IMR-90 (cell line): ENCODE results near the gene ABCF3. TPM values are rescaled to one million over a fixed set of nuclear protein-coding genes. Genes with fewer than 3 reads are reported as not detected.

Source experiments
- ATAC-seq: fragments of 200-7000 bp; cut with Tn5 transposase; 2 replicates; pipeline ENCODE4 v1.9.1; 2020; ENCODE audit warnings: low read depth, mild to moderate bottlenecking, moderate library complexity
- BruUV-seq: library from RNA; stranded (reverse); fragments of 400-500 nt; replicated peaks from 2 replicates; lab custom pipeline; 2021; lab: Mats Ljungman, UMichigan
- CTCF ChIA-PET: fragments of 300-600 bp; formaldehyde crosslinking; extraction: SDS; loops from one replicate; lab custom pipeline; 2021; ENCODE audit warnings: antibody characterized with exemption; lab: Yijun Ruan, JAX
- POLR2A ChIA-PET: fragments of 300-600 bp; sonication (Branson Sonifier 250); formaldehyde crosslinking; loops from one replicate; lab custom pipeline; 2022; ENCODE audit warnings: antibody characterized with exemption; ENCODE audit not compliant: unreplicated experiment; lab: Charles Lee
- DNase-seq: peaks from one replicate; pipeline ENCODE4 v3.0.0; 2013
- H2AFZ ChIP-seq: replicated peaks from 2 replicates; pipeline ENCODE3; 2013; ENCODE audit warnings: low read length, mild to moderate bottlenecking; ENCODE audit not compliant: poor library complexity
- H2AK5ac ChIP-seq: 2 replicates; pipeline ENCODE4 v1.6.1; 2013; ENCODE audit warnings: low read depth, low read length, inconsistent platforms
- H2AK9ac ChIP-seq: replicated peaks from 2 replicates; pipeline ENCODE3; 2013; ENCODE audit warnings: mild to moderate bottlenecking, low read depth, low read length, moderate library complexity; ENCODE audit not compliant: poor library complexity
- H2BK120ac ChIP-seq: 2 replicates; pipeline ENCODE4 v1.6.1; 2013; ENCODE audit warnings: low read depth, low read length, inconsistent platforms
- H2BK15ac ChIP-seq: 3 replicates; pipeline ENCODE4 v1.6.1; 2013; ENCODE audit warnings: low read depth, low read length, inconsistent platforms
- H2BK20ac ChIP-seq: 2 replicates; pipeline ENCODE4 v1.6.1; 2013; ENCODE audit warnings: low read depth, mild to moderate bottlenecking, inconsistent platforms, low read length, moderate library complexity
- H2BK5ac ChIP-seq: 2 replicates; pipeline ENCODE4 v1.6.1; 2013; ENCODE audit warnings: mild to moderate bottlenecking, low read depth, low read length, inconsistent platforms; ENCODE audit not compliant: poor library complexity, severe bottlenecking
- H3K14ac ChIP-seq: replicated peaks from 2 replicates; pipeline ENCODE4 v1.6.1; 2013; ENCODE audit warnings: low read depth, low read length, inconsistent platforms
- H3K18ac ChIP-seq: 2 replicates; pipeline ENCODE4 v1.6.1; 2013; ENCODE audit warnings: low read depth, low read length, control low read depth
- H3K23ac ChIP-seq: 2 replicates; pipeline ENCODE4 v1.6.1; 2013; ENCODE audit warnings: low read depth, low read length, inconsistent platforms
- H3K27ac ChIP-seq: 2 replicates; pipeline ENCODE4 v1.5.1; 2013; ENCODE audit warnings: mild to moderate bottlenecking, control low read depth, low read length; ENCODE audit not compliant: insufficient read depth
- H3K27me3 ChIP-seq: 2 replicates; pipeline ENCODE4 v1.6.1; 2013; ENCODE audit warnings: low read length; ENCODE audit not compliant: control insufficient read depth, insufficient read depth
- H3K36me3 ChIP-seq: 2 replicates; pipeline ENCODE4 v1.6.1; 2013; ENCODE audit warnings: low read length, mixed read lengths; ENCODE audit not compliant: control insufficient read depth, insufficient read depth
- H3K4ac ChIP-seq: 2 replicates; pipeline ENCODE4 v1.6.1; 2013; ENCODE audit warnings: low read depth, low read length, inconsistent platforms
- H3K4me1 ChIP-seq: 2 replicates; pipeline ENCODE4 v1.6.1; 2013; ENCODE audit warnings: low read length, mixed read lengths; ENCODE audit not compliant: control insufficient read depth, insufficient read depth
- H3K4me2 ChIP-seq: 2 replicates; pipeline ENCODE4 v1.6.1; 2013; ENCODE audit warnings: low read depth, mild to moderate bottlenecking, control low read depth, low read length, moderate library complexity
- H3K4me3 ChIP-seq: 2 replicates; pipeline ENCODE4 v1.5.1; 2013; ENCODE audit warnings: low read depth, mild to moderate bottlenecking, control low read depth, low read length, moderate library complexity; ENCODE audit not compliant: insufficient read depth
- H3K56ac ChIP-seq: 2 replicates; pipeline ENCODE4 v1.6.1; 2013; ENCODE audit warnings: low read length, inconsistent platforms; ENCODE audit not compliant: insufficient read depth; ENCODE audit errors: extremely low read depth
- H3K79me1 ChIP-seq, 2 experiments: 2 replicates each; pipeline ENCODE4 v1.6.1; 2013; ENCODE audit warnings: low read length in 2 of 2, inconsistent platforms in 1 of 2, low read depth in 1 of 2
- H3K9ac ChIP-seq: 2 replicates; pipeline ENCODE4 v1.6.1; 2013; ENCODE audit warnings: low read depth, low read length, control low read depth
- H3K9me1 ChIP-seq: 2 replicates; pipeline ENCODE4 v1.6.1; 2013; ENCODE audit warnings: low read length, inconsistent platforms; ENCODE audit not compliant: insufficient read depth
- H3K9me3 ChIP-seq: 2 replicates; pipeline ENCODE4 v1.6.1; 2013; ENCODE audit warnings: low read length; ENCODE audit not compliant: control insufficient read depth, insufficient read depth
- H4K20me1 ChIP-seq: 2 replicates; pipeline ENCODE4 v1.6.1; 2013; ENCODE audit warnings: low read length, inconsistent platforms; ENCODE audit not compliant: insufficient read depth
- H4K5ac ChIP-seq: 2 replicates; pipeline ENCODE4 v1.6.1; 2013; ENCODE audit warnings: mild to moderate bottlenecking, low read depth, low read length, control low read depth
- H4K8ac ChIP-seq, 2 experiments: 2 replicates each; pipeline ENCODE4 v1.6.1; 2013; ENCODE audit warnings: low read depth in 2 of 2, low read length in 2 of 2, control low read depth in 1 of 2, inconsistent platforms in 1 of 2
- H4K91ac ChIP-seq: 2 replicates; pipeline ENCODE4 v1.6.1; 2013; ENCODE audit warnings: low read depth, low read length, inconsistent platforms; ENCODE audit not compliant: insufficient read depth
- CHD1 ChIP-seq: IDR thresholded peaks from 2 replicates; pipeline ENCODE4 v1.6.1; 2012; ENCODE audit warnings: low read depth, low read length, improper control_type of control experiment
- FOS ChIP-seq: fragments of 150-350 bp; IDR thresholded peaks from 2 replicates; pipeline ENCODE4 v1.6.1; 2016; ENCODE audit warnings: low read depth, low read length
- MAZ ChIP-seq: IDR thresholded peaks from 2 replicates; pipeline ENCODE4 v1.6.1; 2012; ENCODE audit warnings: low read depth, mild to moderate bottlenecking, low read length, improper control_type of control experiment, moderate library complexity, borderline replicate concordance
- MXI1 ChIP-seq: IDR thresholded peaks from 2 replicates; pipeline ENCODE4 v1.6.1; 2012; ENCODE audit warnings: low read depth, mild to moderate bottlenecking, low read length, moderate library complexity, borderline replicate concordance
- POLR2A ChIP-seq: IDR thresholded peaks from 2 replicates; pipeline ENCODE4 v1.6.1; 2012; ENCODE audit warnings: mild to moderate bottlenecking, low read depth, low read length
- RFX5 ChIP-seq: IDR thresholded peaks from 2 replicates; pipeline ENCODE4 v1.8.0; 2012; ENCODE audit warnings: low read depth, mild to moderate bottlenecking, low read length, moderate library complexity
- WGBS, 2 experiments: methylation state at CpG; one replicate each; pipeline versions ENCODE4 v1.1.5 to v1.1.7; 2013; ENCODE audit warnings: missing lambda C conversion rate in 2 of 2; ENCODE audit not compliant: insufficient read length in 1 of 2; ENCODE audit errors: extremely low coverage in 2 of 2; 5-methylcytosine and 5-hydroxymethylcytosine counted together
- dilution Hi-C: fragments of 300-500 bp; cut with HindIII; formaldehyde crosslinking; loops from one replicate; pipeline ENCODE4 v1.14.3; 2018; ENCODE audit warnings: low sequenced_read_pairs; ENCODE audit not compliant: unreplicated experiment
- in situ Hi-C: fragments of 300-500 bp; cut with MboI; formaldehyde crosslinking; loops from 3 replicates; pipeline ENCODE4 v1.14.3; 2019; ENCODE audit warnings: low sequenced_read_pairs, inconsistent platforms, mixed read lengths
- intact Hi-C: fragments of 100-400 bp; cut with micrococcal nuclease; formaldehyde crosslinking; loops from 2 replicates; pipeline ENCODE4 v1.10.0; 2022
- polyA plus RNA-seq, 3 experiments: library from polyadenylated mRNA; depleted of rRNA; stranded (reverse); fragments of >200 nt; gene quantifications; 2 replicates each; pipeline ENCODE4 v1.2.3, GENCODE V29; 2012; ENCODE audit warnings: low replicate concordance in 1 of 3
- total RNA-seq: library from RNA; depleted of rRNA; stranded (reverse); fragments of >200 nt; gene quantifications from 2 replicates; pipeline ENCODE4 v1.2.3, GENCODE V29; 2012
- TF ChIP-seq, protein P1 (sequence below): fragments of 150-350 bp; IDR thresholded peaks from 2 replicates; pipeline ENCODE4 v1.6.1; 2017; ENCODE audit warnings: mild to moderate bottlenecking, antibody characterized with exemption, low read length, low read depth
- TF ChIP-seq, protein P2 (sequence below): fragments of 150-350 bp; IDR thresholded peaks from 2 replicates; pipeline ENCODE4 v1.6.1; 2016; ENCODE audit warnings: low read depth, mild to moderate bottlenecking, low read length, moderate library complexity, borderline replicate concordance

The ABCF3 gene
- total and polyA plus RNA-seq, 2 of the 4 experiments (the other 2 are of a cell fraction), result 36.9 to 59.2 TPM

GRCh38 chr3:184218814-184219213 is 32.8 kb downstream of the ABCF3 start:
- no peak for DNase-seq
- Histone ChIP-seq H3K14ac (no peak overlapping the region), H3K27ac (no peak overlapping the region), H4K8ac (no peak overlapping the region), H2BK20ac (no peak overlapping the region), H3K18ac (no peak overlapping the region), H3K4ac (no peak overlapping the region), H3K9me1 (no peaks in the 10 kb centered on the region), H2BK5ac (no peak overlapping the region), H3K4me1 (no peaks in the 10 kb centered on the region), H4K91ac (no peak overlapping the region), H3K4me2 (no peak overlapping the region), H4K5ac (no peak overlapping the region), H2AK9ac (no peak overlapping the region), H2AK5ac (no peak overlapping the region), H3K9me3 (no peaks in the 10 kb centered on the region), H2BK120ac (no peak overlapping the region), H2BK15ac (no peak overlapping the region), H3K56ac (no peak overlapping the region), H3K9ac (no peak overlapping the region), H4K20me1 (no peaks in the 10 kb centered on the region), H2AFZ (no peak overlapping the region), H3K27me3 (peaks cover 3% of the 10 kb centered on the region; the same call in 1 of the 2 replicates), H3K79me1 (no peaks in the 10 kb centered on the region), H3K23ac (no peak overlapping the region), H3K36me3 (no peaks in the 10 kb centered on the region), H3K4me3 (no peak overlapping the region)
- ATAC-seq, result no peak
- CTCF ChIA-PET, result no interaction called here
- dilution Hi-C loops, result no loop called here
- TF ChIP-seq, protein P1, sequence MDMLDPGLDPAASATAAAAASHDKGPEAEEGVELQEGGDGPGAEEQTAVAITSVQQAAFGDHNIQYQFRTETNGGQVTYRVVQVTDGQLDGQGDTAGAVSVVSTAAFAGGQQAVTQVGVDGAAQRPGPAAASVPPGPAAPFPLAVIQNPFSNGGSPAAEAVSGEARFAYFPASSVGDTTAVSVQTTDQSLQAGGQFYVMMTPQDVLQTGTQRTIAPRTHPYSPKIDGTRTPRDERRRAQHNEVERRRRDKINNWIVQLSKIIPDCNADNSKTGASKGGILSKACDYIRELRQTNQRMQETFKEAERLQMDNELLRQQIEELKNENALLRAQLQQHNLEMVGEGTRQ, result no peak
- TF ChIP-seq CHD1 (no peak), FOS (no peak), MXI1 (no peak), MAZ (no peak), RFX5 (no peak), POLR2A (no peak)
- TF ChIP-seq, protein P2, sequence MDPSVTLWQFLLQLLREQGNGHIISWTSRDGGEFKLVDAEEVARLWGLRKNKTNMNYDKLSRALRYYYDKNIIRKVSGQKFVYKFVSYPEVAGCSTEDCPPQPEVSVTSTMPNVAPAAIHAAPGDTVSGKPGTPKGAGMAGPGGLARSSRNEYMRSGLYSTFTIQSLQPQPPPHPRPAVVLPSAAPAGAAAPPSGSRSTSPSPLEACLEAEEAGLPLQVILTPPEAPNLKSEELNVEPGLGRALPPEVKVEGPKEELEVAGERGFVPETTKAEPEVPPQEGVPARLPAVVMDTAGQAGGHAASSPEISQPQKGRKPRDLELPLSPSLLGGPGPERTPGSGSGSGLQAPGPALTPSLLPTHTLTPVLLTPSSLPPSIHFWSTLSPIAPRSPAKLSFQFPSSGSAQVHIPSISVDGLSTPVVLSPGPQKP, result no peak
- POLR2A ChIA-PET, result no interaction called here
- intact Hi-C loops, result no loop called here
- no TSS peak for BruUV-seq
- in situ Hi-C loops, result no loop called here
- WGBS, 2 experiments, result no CpG with 5 or more reads among the region's 4 CpGs
